H1 (cell line): ENCODE data around the gene CIC. TPM values are rescaled to one million over a fixed set of nuclear protein-coding genes. Genes with fewer than 3 reads are reported as not detected.

Experiments used
- CTCF ChIA-PET: fragments of 300-600 bp; sonication (Branson Sonifier 250); formaldehyde crosslinking; loops from one replicate; lab custom pipeline; 2021; ENCODE audit not compliant: partially characterized antibody; lab: Charles Lee
- POLR2A ChIA-PET: fragments of 300-600 bp; sonication (Branson Sonifier 250); formaldehyde crosslinking; loops from one replicate; lab custom pipeline; 2021; ENCODE audit warnings: inconsistent platforms; ENCODE audit not compliant: partially characterized antibody; lab: Charles Lee
- DNase-seq, 2 experiments: peaks; one replicate each; pipeline versions ENCODE4 v3.0.0 to v3.0.0-alpha.2; 2010 to 2022; ENCODE audit warnings: low spot score in 2 of 2, low read depth in 1 of 2, mixed read lengths in 1 of 2
- FAIRE-seq: peaks from 2 replicates; lab custom pipeline; 2011; peaks lifted over from hg19 to GRCh38; lab: Jason Lieb, UNC
- H2AFZ ChIP-seq: 2 replicates; pipeline ENCODE4 v1.8.1; 2012; ENCODE audit warnings: low read length, inconsistent platforms
- H2AK5ac ChIP-seq: 2 replicates; pipeline ENCODE4 v1.6.1; 2013; ENCODE audit warnings: low read depth, low read length
- H2BK120ac ChIP-seq: replicated peaks from 2 replicates; pipeline ENCODE3; 2013; ENCODE audit warnings: low read depth, low read length, inconsistent platforms
- H2BK12ac ChIP-seq: 2 replicates; pipeline ENCODE4 v1.6.1; 2013; ENCODE audit warnings: low read depth, low read length
- H2BK15ac ChIP-seq: 2 replicates; pipeline ENCODE4 v1.6.1; 2013; ENCODE audit warnings: low read length
- H2BK20ac ChIP-seq: 2 replicates; pipeline ENCODE4 v1.6.1; 2013; ENCODE audit warnings: low read length
- H2BK5ac ChIP-seq: 2 replicates; pipeline ENCODE4 v1.6.1; 2013; ENCODE audit warnings: low read depth, low read length
- H3K14ac ChIP-seq: 2 replicates; pipeline ENCODE4 v1.6.1; 2013; ENCODE audit warnings: inconsistent platforms; ENCODE audit not compliant: insufficient read length
- H3K18ac ChIP-seq: 2 replicates; pipeline ENCODE4 v1.6.1; 2013; ENCODE audit warnings: low read length; ENCODE audit errors: extremely low read depth
- H3K23ac ChIP-seq: 2 replicates; pipeline ENCODE4 v1.6.1; 2013; ENCODE audit warnings: inconsistent platforms; ENCODE audit not compliant: insufficient read length
- H3K23me2 ChIP-seq: 2 replicates; pipeline ENCODE4 v1.6.1; 2013; ENCODE audit warnings: low read depth, low read length
- H3K27ac ChIP-seq: 2 replicates; pipeline ENCODE4 v1.6.1; 2011; ENCODE audit warnings: low read depth, low read length, inconsistent platforms
- H3K27me3 ChIP-seq, 4 experiments: replicated peaks in 1 of 4; 1 replicate in 1 of 4; 2 replicates in 3 of 4; pipeline versions ENCODE4 v1.6.1 to v1.8.1; 2011 to 2013; ENCODE audit warnings: low read length in 3 of 4, mild to moderate bottlenecking in 3 of 4, inconsistent platforms in 2 of 4, mixed read lengths in 2 of 4, moderate library complexity in 1 of 4; ENCODE audit not compliant: control insufficient read depth in 3 of 4, insufficient read depth in 3 of 4; ENCODE audit errors: extremely low read depth in 1 of 4
- H3K36me3 ChIP-seq, 4 experiments: 2 replicates each; pipeline versions ENCODE4 v1.6.1 to v1.8.1; 2011 to 2013; ENCODE audit warnings: mild to moderate bottlenecking in 4 of 4, low read length in 3 of 4, moderate library complexity in 2 of 4, control low read depth in 1 of 4, inconsistent platforms in 1 of 4; ENCODE audit not compliant: insufficient read depth in 4 of 4, control insufficient read depth in 2 of 4
- H3K4ac ChIP-seq: replicated peaks from 2 replicates; pipeline ENCODE3; 2013; ENCODE audit warnings: low read length, low read depth, mixed read lengths, inconsistent platforms; ENCODE audit not compliant: insufficient read length
- H3K4me1 ChIP-seq, 4 experiments: replicated peaks in 1 of 4; 1 replicate in 1 of 4; 2 replicates in 3 of 4; pipeline versions ENCODE4 v1.6.1 to v1.8.1; 2011 to 2013; ENCODE audit warnings: low read length in 3 of 4, inconsistent platforms in 2 of 4, mixed read lengths in 1 of 4; ENCODE audit not compliant: insufficient read depth in 4 of 4, control insufficient read depth in 3 of 4
- H3K4me2 ChIP-seq, 2 experiments: 2 replicates each; pipeline versions ENCODE4 v1.6.1 to v1.8.1; 2011 to 2013; ENCODE audit warnings: low read depth in 2 of 2, low read length in 2 of 2, control low read depth in 1 of 2, inconsistent platforms in 1 of 2, mild to moderate bottlenecking in 1 of 2; ENCODE audit not compliant: insufficient read depth in 1 of 2
- H3K4me3 ChIP-seq, 4 experiments: fragments of 200-600, 300-600 bp in 1 of 4; sonication (generic), shearing (Covaris generic), sonication (Bioruptor Twin) in 1 of 4; 2 replicates each; pipeline versions ENCODE4 v1.5.1 to v1.8.1; 2011 to 2016; ENCODE audit warnings: low read length in 4 of 4, low read depth in 3 of 4, control low read depth in 2 of 4, inconsistent platforms in 2 of 4, mild to moderate bottlenecking in 2 of 4, mixed read lengths in 1 of 4, moderate library complexity in 1 of 4; ENCODE audit not compliant: insufficient read depth in 2 of 4; ENCODE audit errors: extremely low read depth in 1 of 4
- H3K56ac ChIP-seq: replicated peaks from 2 replicates; pipeline ENCODE3; 2013; ENCODE audit warnings: low read depth, mild to moderate bottlenecking, mixed read lengths, low read length, inconsistent platforms; ENCODE audit not compliant: insufficient read length
- H3K79me1 ChIP-seq: 2 replicates; pipeline ENCODE4 v1.6.1; 2013; ENCODE audit warnings: low read depth, low read length, control low read depth
- H3K79me2 ChIP-seq, 2 experiments: 2 replicates each; pipeline versions ENCODE4 v1.6.1 to v1.8.1; 2012 to 2013; ENCODE audit warnings: low read length in 2 of 2, mild to moderate bottlenecking in 2 of 2, inconsistent platforms in 1 of 2; ENCODE audit not compliant: insufficient read depth in 2 of 2, control insufficient read depth in 1 of 2
- H3K9ac ChIP-seq, 4 experiments: replicated peaks in 1 of 4; 1 replicate in 1 of 4; 2 replicates in 3 of 4; pipeline versions ENCODE4 v1.6.1 to v1.8.1; 2011 to 2013; ENCODE audit warnings: low read depth in 3 of 4, low read length in 3 of 4, control low read depth in 2 of 4, mild to moderate bottlenecking in 2 of 4, moderate library complexity in 2 of 4, inconsistent platforms in 1 of 4; ENCODE audit errors: extremely low read depth in 1 of 4
- H3K9me3 ChIP-seq, 2 experiments: 2 replicates each; pipeline versions ENCODE4 v1.6.1 to v1.8.1; 2012 to 2013; ENCODE audit warnings: mild to moderate bottlenecking in 2 of 2, moderate library complexity in 2 of 2, control low read depth in 1 of 2, inconsistent platforms in 1 of 2, low read depth in 1 of 2, low read length in 1 of 2, mixed read lengths in 1 of 2; ENCODE audit not compliant: insufficient read depth in 2 of 2
- H4K20me1 ChIP-seq, 2 experiments: replicated peaks in 1 of 2; 2 replicates each; pipeline versions ENCODE3 to v1.8.1; 2011 to 2013; ENCODE audit warnings: inconsistent platforms in 2 of 2, low read length in 2 of 2, mild to moderate bottlenecking in 1 of 2; ENCODE audit not compliant: insufficient read depth in 2 of 2, control insufficient read depth in 1 of 2
- H4K5ac ChIP-seq: 2 replicates; pipeline ENCODE4 v1.6.1; 2013; ENCODE audit warnings: low read length, low read depth, mixed read lengths, inconsistent platforms; ENCODE audit not compliant: insufficient read length
- H4K8ac ChIP-seq: 2 replicates; pipeline ENCODE4 v1.8.0; 2013; ENCODE audit warnings: mild to moderate bottlenecking, moderate library complexity, low read length, inconsistent platforms; ENCODE audit not compliant: insufficient read depth; ENCODE audit errors: extremely low read depth
- H4K91ac ChIP-seq: replicated peaks from 2 replicates; pipeline ENCODE3; 2013; ENCODE audit warnings: low read length, mixed read lengths, inconsistent platforms; ENCODE audit not compliant: insufficient read length
- BCL11A ChIP-seq, 2 experiments: IDR thresholded peaks; one replicate each; pipeline ENCODE4 v1.6.1; 2011; ENCODE audit warnings: low read depth in 2 of 2, low read length in 2 of 2, mild to moderate bottlenecking in 2 of 2
- CBX5 ChIP-seq: fragments of 300-800, 300-1000 bp; sonication (generic); IDR thresholded peaks from 2 replicates; pipeline ENCODE4 v1.7.1; 2016; ENCODE audit warnings: antibody characterized with exemption, low read length, low read depth
- CBX8 ChIP-seq: fragments of 300-800, 300-1000 bp; sonication (generic); IDR thresholded peaks from 2 replicates; pipeline ENCODE4 v1.7.1; 2016; ENCODE audit warnings: low read depth, low read length, borderline replicate concordance
- CTBP2 ChIP-seq: IDR thresholded peaks from 2 replicates; pipeline ENCODE4 v1.7.0; 2011; ENCODE audit warnings: borderline replicate concordance, mild to moderate bottlenecking, moderate library complexity, mixed read lengths, low read length; ENCODE audit not compliant: insufficient read depth, insufficient read length
- HDAC6 ChIP-seq: IDR thresholded peaks from one replicate; pipeline ENCODE4 v1.7.1; 2012; ENCODE audit warnings: low read depth, mild to moderate bottlenecking, inconsistent platforms, low read length, moderate library complexity
- JUND ChIP-seq: IDR thresholded peaks from 2 replicates; pipeline ENCODE4 v1.6.1; 2011; ENCODE audit warnings: mild to moderate bottlenecking, improper control_type of control experiment, low read length
- MAX ChIP-seq: IDR thresholded peaks from 2 replicates; pipeline ENCODE4 v1.6.1; 2012; ENCODE audit warnings: inconsistent platforms
- NANOG ChIP-seq: IDR thresholded peaks from 2 replicates; pipeline ENCODE4 v1.6.1; 2011; ENCODE audit warnings: low read length, low read depth, mild to moderate bottlenecking, inconsistent platforms; ENCODE audit not compliant: insufficient read depth, poor library complexity, severe bottlenecking
- NRF1 ChIP-seq: IDR thresholded peaks from 2 replicates; pipeline ENCODE4 v1.6.1; 2011; ENCODE audit warnings: mild to moderate bottlenecking, low read depth, low read length, improper control_type of control experiment
- POLR2AphosphoS5 ChIP-seq: IDR thresholded peaks from 2 replicates; pipeline ENCODE4 v1.6.1; 2011; ENCODE audit warnings: low read depth, low read length
- TAF1 ChIP-seq: IDR thresholded peaks from 2 replicates; pipeline ENCODE4 v1.6.1; 2011; ENCODE audit warnings: mild to moderate bottlenecking, low read depth, low read length
- WGBS, 2 experiments: shearing (Covaris generic) in 1 of 2; methylation state at CpG; one replicate each; pipeline versions ENCODE4 v1.1.6 to v1.1.7; 2013 to 2015; ENCODE audit warnings: low lambda C conversion rate in 2 of 2, mixed read lengths in 2 of 2, inconsistent platforms in 1 of 2, low coverage in 1 of 2, missing lambda C conversion rate in 1 of 2; ENCODE audit not compliant: insufficient replicate concordance in 2 of 2, insufficient coverage in 1 of 2, insufficient read length in 1 of 2; ENCODE audit errors: extremely low coverage in 1 of 2, missing lambda C conversion rate in 1 of 2; 5-methylcytosine and 5-hydroxymethylcytosine counted together
- polyA plus RNA-seq, 7 experiments: library from polyadenylated mRNA; depleted of rRNA in 3 of 7; stranded (reverse) in 5 of 7; unstranded in 2 of 7; fragments of >200 nt in 5 of 7; fragments of 200-250 nt in 2 of 7; gene quantifications; 1 replicate in 5 of 7; 2 replicates in 1 of 7; 4 replicates in 1 of 7; pipeline versions ENCODE4 v1.2.1 to v1.2.3, GENCODE V29; 2011 to 2013; ENCODE audit warnings: missing spikeins in 2 of 7, mixed read lengths in 2 of 7
- total RNA-seq: library from RNA; stranded (reverse); fragmentation: NEBNext Ultra II Directional; extraction: Animal tissue kit (Norgen Biotek cat#: 25700); gene quantifications from 2 replicates; pipeline ENCODE4 v1.2.1, GENCODE V29; 2021
- TF ChIP-seq, protein P1 (sequence below): IDR thresholded peaks from 2 replicates; pipeline ENCODE4 v1.6.1; 2012; ENCODE audit warnings: inconsistent platforms

Gene CIC
- total and polyA plus RNA-seq, 2 of the 8 experiments (the other 6 are each of a cell fraction or from before 2014, with no cell fraction given): 13.2 to 43.6 TPM

- Histone ChIP-seq H3K4me3 (no peak overlapping the region), H3K4me1 (no peaks in the 10 kb centered on the region), H3K79me2 (no peaks in the 10 kb centered on the region), H2BK20ac (no peak overlapping the region), H4K20me1 (peaks cover 14 to 38% of the 10 kb centered on the region in 2 experiments), H2BK120ac (no peak overlapping the region), H3K9me3 (no peaks in the 10 kb centered on the region), H3K27ac (no peak overlapping the region), H3K56ac (no peak overlapping the region), H4K91ac (no peak overlapping the region), H3K23me2 (no peaks in the 10 kb centered on the region), H4K8ac (no peak overlapping the region), H3K36me3 (peaks cover 19 to 70% (median 47%) of the 10 kb centered on the region in 4 experiments), H3K79me1 (peaks cover 5% of the 10 kb centered on the region), H2BK15ac (no peak overlapping the region), H3K4me2 (no peak overlapping the region), H3K4ac (no peak overlapping the region), H2BK12ac (no peak overlapping the region), H2AFZ (no peak overlapping the region), H2BK5ac (no peak overlapping the region), H3K23ac (no peak overlapping the region), H3K9ac (no peak overlapping the region), H3K14ac (no peak overlapping the region), H3K18ac (no peak overlapping the region), H4K5ac (no peak overlapping the region), H2AK5ac (no peak overlapping the region), H3K27me3 (no peaks in the 10 kb centered on the region)
- POLR2A ChIA-PET: interaction anchor here (1.2 to 4.5 kb wide), 6 partner anchors 11 to 153 kb away, joined by 3 to 23 read pairs (median 4); partner anchors contain the start of genes GSK3A and ZNF574
- FAIRE-seq (no peak), DNase-seq (no peak)
- WGBS, 2 experiments: 90% methylated on average over 4 of the region's 4 CpGs; no CpG with 5 or more reads in 1 of the 2 experiments
- no peak for TF ChIP-seq CTBP2
- no peak for TF ChIP-seq CBX8
- no peak for TF ChIP-seq CBX5
- no peak for TF ChIP-seq BCL11A (IDR thresholded peaks at IDR 0.05; ENCODE audit: low read depth in 2 of 2, low read length in 2 of 2)
- TF ChIP-seq TAF1: no peak
- TF ChIP-seq JUND: no peak
- no peak for TF ChIP-seq HDAC6
- TF ChIP-seq NANOG: no peak
- TF ChIP-seq, protein P1, sequence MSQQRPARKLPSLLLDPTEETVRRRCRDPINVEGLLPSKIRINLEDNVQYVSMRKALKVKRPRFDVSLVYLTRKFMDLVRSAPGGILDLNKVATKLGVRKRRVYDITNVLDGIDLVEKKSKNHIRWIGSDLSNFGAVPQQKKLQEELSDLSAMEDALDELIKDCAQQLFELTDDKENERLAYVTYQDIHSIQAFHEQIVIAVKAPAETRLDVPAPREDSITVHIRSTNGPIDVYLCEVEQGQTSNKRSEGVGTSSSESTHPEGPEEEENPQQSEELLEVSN: no peak
- TF ChIP-seq POLR2AphosphoS5: no peak
- no peak for TF ChIP-seq MAX
- TF ChIP-seq NRF1: no peak
- CTCF ChIA-PET: interaction anchor here (0.5 to 2.0 kb wide), 6 partner anchors 8 to 334 kb away, joined by 3 to 5 read pairs (median 3); partner anchors contain the start of gene GSK3A
These were observed 40.4 kb upstream of the CIC start for GRCh38 chr19:42228641-42229040.
